ENCODE results near the gene SPATA6. TPM values are rescaled to one million over a fixed set of nuclear protein-coding genes. Genes with fewer than 3 reads are reported as not detected.
"Not testable (repeated sequence)": the region's sequence is repeated elsewhere in the genome, so short reads cannot be mapped to it uniquely, and the experiment has no call there.

Gene SPATA6
- total and polyA plus RNA-seq, 2 experiments from 2014 or later: 7.4 to 7.6 TPM

DNA sequence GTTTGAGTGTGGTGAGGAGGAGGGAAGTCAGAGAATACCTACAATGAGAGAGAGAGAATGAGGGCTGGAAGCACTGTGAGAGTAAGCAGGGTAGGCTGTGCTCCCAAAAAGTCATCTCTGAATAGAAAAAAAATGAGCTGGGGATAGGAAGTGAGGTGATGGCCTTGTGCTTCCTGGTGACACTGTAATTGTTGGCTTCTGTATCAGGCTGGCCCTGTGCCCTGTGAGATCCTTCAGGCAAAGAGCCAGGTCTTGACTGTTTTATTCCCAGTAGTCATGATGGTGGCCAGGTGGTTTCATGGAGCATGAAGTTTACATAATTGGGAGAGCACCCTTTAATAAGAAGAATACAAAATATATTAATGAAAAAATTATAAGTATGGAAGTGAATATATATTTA, 20.4 kb upstream of the SPATA6 start:
- peaks cover 5% of the 10 kb centered on the region for H3K27me3 ChIP-seq
- H3K4me3 ChIP-seq: no peak overlapping the region
- no peaks in the 10 kb centered on the region for H3K9me3 ChIP-seq (ENCODE audit: low read depth)
- H3K36me3 ChIP-seq: no peaks in the 10 kb centered on the region
- H3K4me1 ChIP-seq (ENCODE audit: low read depth): no peaks in the 10 kb centered on the region
- no peak overlapping the region for H3K27ac ChIP-seq
- TF ChIP-seq, protein P1, sequence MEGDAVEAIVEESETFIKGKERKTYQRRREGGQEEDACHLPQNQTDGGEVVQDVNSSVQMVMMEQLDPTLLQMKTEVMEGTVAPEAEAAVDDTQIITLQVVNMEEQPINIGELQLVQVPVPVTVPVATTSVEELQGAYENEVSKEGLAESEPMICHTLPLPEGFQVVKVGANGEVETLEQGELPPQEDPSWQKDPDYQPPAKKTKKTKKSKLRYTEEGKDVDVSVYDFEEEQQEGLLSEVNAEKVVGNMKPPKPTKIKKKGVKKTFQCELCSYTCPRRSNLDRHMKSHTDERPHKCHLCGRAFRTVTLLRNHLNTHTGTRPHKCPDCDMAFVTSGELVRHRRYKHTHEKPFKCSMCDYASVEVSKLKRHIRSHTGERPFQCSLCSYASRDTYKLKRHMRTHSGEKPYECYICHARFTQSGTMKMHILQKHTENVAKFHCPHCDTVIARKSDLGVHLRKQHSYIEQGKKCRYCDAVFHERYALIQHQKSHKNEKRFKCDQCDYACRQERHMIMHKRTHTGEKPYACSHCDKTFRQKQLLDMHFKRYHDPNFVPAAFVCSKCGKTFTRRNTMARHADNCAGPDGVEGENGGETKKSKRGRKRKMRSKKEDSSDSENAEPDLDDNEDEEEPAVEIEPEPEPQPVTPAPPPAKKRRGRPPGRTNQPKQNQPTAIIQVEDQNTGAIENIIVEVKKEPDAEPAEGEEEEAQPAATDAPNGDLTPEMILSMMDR (IDR thresholded peaks at IDR 0.05; ENCODE audit: low read depth, low read length): no peak
- DNase-seq (ENCODE audit: low read depth in 1 of 2, low spot score in 1 of 2): peak in 1 of 2 donors; percentile 24

DNA sequence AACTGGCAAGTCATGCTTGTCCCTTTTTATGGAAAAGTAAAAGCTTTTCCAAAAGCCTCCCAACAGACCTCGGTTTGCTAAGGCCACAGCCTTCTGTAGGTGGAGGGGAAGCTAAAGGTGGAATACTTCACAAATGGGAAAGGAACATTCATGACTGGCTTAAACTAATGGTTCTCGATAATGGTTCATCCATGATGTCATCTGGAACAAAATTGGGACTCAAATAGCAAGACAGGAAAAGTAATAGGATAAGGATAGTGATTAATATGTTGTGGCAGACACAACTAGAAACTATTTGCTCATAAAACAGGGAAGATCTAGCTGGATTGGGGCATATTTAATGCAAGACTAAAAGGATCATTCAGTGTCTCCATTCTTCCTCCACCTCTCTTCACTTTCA, 16.7 kb upstream of the SPATA6 start:
- TF ChIP-seq, protein P1 (IDR thresholded peaks at IDR 0.05; ENCODE audit: low read depth, low read length): no peak
- no peak for DNase-seq (ENCODE audit: low read depth in 1 of 2, low spot score in 1 of 2)
- Histone ChIP-seq H3K4me3 (no peak overlapping the region), H3K9me3 (ENCODE audit: low read depth) (no peaks in the 10 kb centered on the region), H3K4me1 (ENCODE audit: low read depth) (no peaks in the 10 kb centered on the region), H3K36me3 (no peaks in the 10 kb centered on the region), H3K27ac (no peak overlapping the region), H3K27me3 (peaks cover 17% of the 10 kb centered on the region)

DNA sequence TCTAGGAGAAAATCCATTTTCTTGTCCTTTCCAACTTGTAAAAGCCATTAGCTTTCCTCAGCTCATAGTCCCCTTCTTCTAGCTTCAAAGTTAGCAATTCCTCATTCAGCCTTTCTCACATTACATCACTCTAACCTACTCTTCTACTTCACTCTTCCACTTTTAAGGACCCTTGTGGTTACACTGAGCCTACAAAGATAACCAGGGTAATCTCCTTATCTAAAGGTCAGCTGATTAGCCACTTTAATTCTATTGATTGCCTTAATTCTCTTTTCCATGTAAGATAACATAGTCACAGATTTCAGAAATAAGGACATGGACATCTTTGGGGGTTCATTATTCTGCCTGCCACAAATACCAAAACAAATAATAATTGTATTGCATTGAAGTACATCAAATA, 8.5 kb upstream of the SPATA6 start:
- peaks cover 5% of the 10 kb centered on the region for H3K27me3 ChIP-seq
- no peak for DNase-seq (ENCODE audit: low read depth in 1 of 2, low spot score in 1 of 2)
- TF ChIP-seq, protein P1 (IDR thresholded peaks at IDR 0.05; ENCODE audit: low read depth, low read length): no peak

DNA sequence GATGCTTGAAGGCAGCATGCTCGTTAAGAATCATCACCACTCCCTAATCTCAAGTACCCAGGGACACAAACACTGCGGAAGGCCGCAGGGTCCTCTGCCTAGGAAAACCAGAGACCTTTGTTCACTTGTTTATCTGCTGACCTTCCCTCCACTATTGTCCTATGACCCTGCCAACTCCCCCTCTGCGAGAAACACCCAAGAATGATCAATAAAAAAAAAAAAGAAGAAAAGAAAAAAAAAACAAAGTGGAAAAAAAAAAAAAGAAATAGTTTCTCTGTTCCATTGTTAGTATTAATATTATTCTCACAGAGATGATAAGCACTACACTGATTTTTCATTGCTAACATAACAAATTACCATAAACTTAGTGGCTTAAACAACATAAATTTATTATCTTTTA, 8.0 kb upstream of the SPATA6 start:
- H3K36me3 ChIP-seq; H3K4me1 ChIP-seq (ENCODE audit: low read depth); H3K4me3 ChIP-seq; H3K27ac ChIP-seq; DNase-seq (ENCODE audit: low read depth in 1 of 2, low spot score in 1 of 2); H3K27me3 ChIP-seq; H3K9me3 ChIP-seq (ENCODE audit: low read depth): not testable (repeated sequence)

More for the DNA sequence above, 8.5 kb upstream of the SPATA6 start:
- H3K4me3 ChIP-seq: no peak overlapping the region
- peaks cover 6% of the 10 kb centered on the region for H3K4me1 ChIP-seq (ENCODE audit: low read depth)
- H3K9me3 ChIP-seq (ENCODE audit: low read depth): no peaks in the 10 kb centered on the region
- H3K36me3 ChIP-seq: no peaks in the 10 kb centered on the region
- H3K27ac ChIP-seq: no peak overlapping the region

DNA sequence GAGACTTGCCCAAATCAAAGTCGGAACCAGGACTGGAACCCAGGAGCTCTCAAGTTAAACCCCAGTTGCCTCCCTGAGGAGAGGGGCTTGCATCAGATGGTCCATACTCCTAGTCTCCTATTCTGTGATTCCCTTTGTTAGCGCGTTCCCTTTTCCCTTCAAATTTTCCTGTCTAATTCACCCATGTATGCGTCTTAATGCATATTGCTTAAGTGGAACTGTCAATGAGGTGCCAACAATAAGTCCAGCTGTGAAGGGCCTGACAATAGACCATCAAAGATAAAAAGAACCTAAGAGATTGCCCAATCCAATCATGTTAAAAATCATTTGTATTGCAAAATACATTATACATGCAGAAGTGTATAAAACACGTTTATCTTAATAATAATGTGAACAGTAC, 634 bp upstream of the SPATA6 start:
- TF ChIP-seq, protein P1 (IDR thresholded peaks at IDR 0.05; ENCODE audit: low read depth, low read length): no peak
- peak overlapping the region; percentile 79 for H3K4me3 ChIP-seq
- peak overlapping the region; percentile 53 for H3K27ac ChIP-seq
- H3K9me3 ChIP-seq (ENCODE audit: low read depth): no peaks in the 10 kb centered on the region
- no peaks in the 10 kb centered on the region for H3K36me3 ChIP-seq
- H3K4me1 ChIP-seq (ENCODE audit: low read depth): peaks cover 4% of the 10 kb centered on the region
- no peaks in the 10 kb centered on the region for H3K27me3 ChIP-seq
- DNase-seq (ENCODE audit: low read depth in 1 of 2, low spot score in 1 of 2): no peak

DNA sequence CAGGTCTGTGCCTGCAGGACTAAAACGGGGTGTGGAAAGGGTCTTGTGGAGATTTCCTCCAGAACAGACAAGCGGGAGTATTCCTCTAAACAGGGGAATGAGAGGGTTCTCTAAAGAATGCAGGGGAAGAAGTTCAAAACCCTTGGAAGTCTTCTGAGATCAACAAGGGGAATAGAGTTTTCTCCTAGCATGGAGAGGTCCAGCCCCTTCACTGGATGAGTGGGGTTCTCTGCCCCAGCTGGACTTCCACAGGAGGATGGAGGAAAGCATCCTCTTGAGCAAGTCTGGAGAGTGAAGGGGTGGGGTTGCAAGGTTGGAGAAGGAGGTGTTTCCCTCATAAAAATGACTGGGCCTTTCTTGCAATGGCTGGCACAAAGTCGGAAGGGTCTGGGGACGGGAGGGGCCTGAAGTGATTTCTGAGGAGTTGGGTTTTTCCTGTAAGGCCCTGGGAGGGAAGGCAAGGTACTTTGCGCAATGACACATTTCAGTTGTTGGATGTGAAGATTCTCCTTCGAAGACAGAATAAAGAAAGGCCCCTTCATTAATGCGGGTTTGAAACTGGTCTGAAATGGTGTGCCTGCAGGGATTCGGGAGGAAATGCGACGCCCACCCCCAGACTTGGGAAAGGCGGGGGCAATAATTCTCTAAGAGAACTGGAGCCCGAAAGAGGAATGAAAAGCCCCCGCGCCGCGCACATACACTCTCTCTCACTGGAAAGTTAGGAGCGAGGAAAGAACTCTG, 884 bp downstream of the SPATA6 start:
- Histone ChIP-seq H3K27me3 (no peaks in the 10 kb centered on the region), H3K4me3 (peak overlapping the region; percentile 79), H3K4me1 (ENCODE audit: low read depth) (peaks cover 4% of the 10 kb centered on the region), H3K9me3 (ENCODE audit: low read depth) (no peaks in the 10 kb centered on the region), H3K27ac (peak overlapping the region; percentile 33), H3K36me3 (no peaks in the 10 kb centered on the region)
- peak in 1 of 2 donors; percentile 27 for DNase-seq (ENCODE audit: low read depth in 1 of 2, low spot score in 1 of 2)
- TF ChIP-seq, protein P1 (IDR thresholded peaks at IDR 0.05; ENCODE audit: low read depth, low read length): no peak

Measured in cardiac muscle cell (in vitro differentiated cells and primary cell).